Sigmoid colon (tissue), 7 donors: ENCODE data around the gene CACNA1A. TPM values are rescaled to one million over a fixed set of nuclear protein-coding genes. Genes with fewer than 3 reads are reported as not detected.
"Not testable (repeated sequence)": the region's sequence is repeated elsewhere in the genome, so short reads cannot be mapped to it uniquely, and the experiment has no call there.

Source experiments
- DNase-seq: peaks from one replicate; pipeline ENCODE4 v3.0.0-alpha.2; 2019
- H3K27ac ChIP-seq, 4 donors: fragments of 200-600 bp; sonication (generic); one replicate each; pipeline ENCODE4 v1.5.1; 2016 to 2019; ENCODE audit warnings: mild to moderate bottlenecking in 1 of 4
- H3K27me3 ChIP-seq, 3 donors: fragments of 200-600 bp; sonication (generic); one replicate each; pipeline ENCODE4 v1.5.1; 2019; ENCODE audit warnings: mild to moderate bottlenecking in 1 of 3
- H3K36me3 ChIP-seq, 4 donors: fragments of 200-600 bp; sonication (generic); one replicate each; pipeline ENCODE4 v1.5.1; 2016 to 2019
- H3K4me1 ChIP-seq, 4 donors: fragments of 200-600 bp; sonication (generic); one replicate each; pipeline ENCODE4 v1.5.1; 2017 to 2019
- H3K4me3 ChIP-seq, 4 donors: fragments of 200-600 bp; sonication (generic); one replicate each; pipeline ENCODE4 v1.5.1; 2017 to 2019; ENCODE audit warnings: mild to moderate bottlenecking in 2 of 4, moderate library complexity in 1 of 4
- H3K9me3 ChIP-seq, 4 donors: fragments of 200-600 bp in 3 of 4; sonication (generic) in 3 of 4; one replicate each; pipeline versions ENCODE4 v1.5.1 to v1.6.1; 2013 to 2019
- CTCF ChIP-seq, 4 experiments: fragments of 450-650 bp in 3 of 4; fragments of 200-600 bp in 1 of 4; IDR thresholded peaks; one replicate each; pipeline ENCODE4 v1.5.1; 2016 to 2019; ENCODE audit warnings: antibody characterized with exemption in 4 of 4, mild to moderate bottlenecking in 3 of 4, moderate library complexity in 2 of 4
- EP300 ChIP-seq, 4 donors: sonication (generic); formaldehyde crosslinking; IDR thresholded peaks; one replicate each; pipeline ENCODE4 v1.6.1; 2017; ENCODE audit warnings: antibody characterized with exemption in 4 of 4
- POLR2A ChIP-seq, 2 donors: fragments of 450-650 bp; IDR thresholded peaks; one replicate each; pipeline ENCODE4 v1.6.1; 2016; ENCODE audit warnings: antibody characterized with exemption in 2 of 2, mild to moderate bottlenecking in 2 of 2, moderate library complexity in 2 of 2
- POLR2AphosphoS5 ChIP-seq, 4 donors: sonication (generic); formaldehyde crosslinking; IDR thresholded peaks; one replicate each; pipeline ENCODE4 v1.6.1; 2017; ENCODE audit warnings: antibody characterized with exemption in 4 of 4
- WGBS, 2 donors: extraction: QIAGEN DNeasy Blood & Tissue Kit; methylation state at CpG; one replicate each; pipeline ENCODE4 v1.1.7; 2013; 5-methylcytosine and 5-hydroxymethylcytosine counted together
- intact Hi-C: fragments of 100-400 bp; cut with DNase I; formaldehyde crosslinking; loops from one replicate; pipeline ENCODE4 v1.15.1; 2023
- polyA plus RNA-seq, 3 donors: library from polyadenylated mRNA; stranded (reverse); fragments of 200-250 nt; gene quantifications; one replicate each; pipeline ENCODE4 v1.2.3, GENCODE V29; 2013
- total RNA-seq, 4 donors: library from RNA; depleted of rRNA; stranded (reverse); fragments of >200 nt; gene quantifications; one replicate each; pipeline ENCODE4 v1.1.0, GENCODE V29; 2016
- donor health status: healthy with polysubstance abuse.
- donor health status: Bipolar disorder and iron deficiency.
- donor health status: healthy.

Gene CACNA1A
- total and polyA plus RNA-seq, 7 donors, result 0.14 to 3.6 (median 1.6) TPM; not detected in 1

- 40 to 57% methylated on average over 9 of the region's 9 CpGs for WGBS, 2 donors
- H3K36me3 ChIP-seq, result no peaks in the 10 kb centered on the region
- H3K27ac ChIP-seq, result no peak overlapping the region
- H3K4me1 ChIP-seq, result no peaks in the 10 kb centered on the region
- TF ChIP-seq CTCF (IDR thresholded peaks at IDR 0.05) (no peak), POLR2AphosphoS5 (IDR thresholded peaks at IDR 0.05) (no peak), EP300 (IDR thresholded peaks at IDR 0.05) (no peak), POLR2A (IDR thresholded peaks at IDR 0.05) (no peak)
- peaks cover 0 to 11% (median under 1%) of the 10 kb centered on the region in 4 donors for H3K9me3 ChIP-seq
- DNase-seq, result no peak
- intact Hi-C loops, result no loop called here
- peaks cover 0 to 4% (median 0%) of the 10 kb centered on the region in 3 donors for H3K27me3 ChIP-seq
- H3K4me3 ChIP-seq, result no peak overlapping the region
Observed at GRCh38 chr19:13428352-13428751, 77.9 kb downstream of the CACNA1A start.

GRCh38 chr19:13427273-13428051 lies 78.8 kb downstream of the CACNA1A start:
- H3K4me3 ChIP-seq, result no peak overlapping the region
- TF ChIP-seq CTCF (IDR thresholded peaks at IDR 0.05) (no peak), EP300 (IDR thresholded peaks at IDR 0.05) (no peak), POLR2A (IDR thresholded peaks at IDR 0.05) (no peak), POLR2AphosphoS5 (IDR thresholded peaks at IDR 0.05) (no peak)
- WGBS, 2 donors, result 83 to 88% methylated on average over 11 of the region's 11 CpGs
- DNase-seq, result no peak
- no peak overlapping the region for H3K27ac ChIP-seq
- no peaks in the 10 kb centered on the region for H3K36me3 ChIP-seq
- peaks cover 0 to 11% (median under 1%) of the 10 kb centered on the region in 4 donors for H3K9me3 ChIP-seq
- H3K27me3 ChIP-seq, result peaks cover 0 to 4% (median 0%) of the 10 kb centered on the region in 3 donors
- H3K4me1 ChIP-seq, result no peaks in the 10 kb centered on the region
- intact Hi-C loops, result no loop called here

GRCh38 chr19:13425875-13426274 lies 80.4 kb downstream of the CACNA1A start:
- DNase-seq, H3K4me1 ChIP-seq, H3K36me3 ChIP-seq, H3K27me3 ChIP-seq, H3K27ac ChIP-seq, H3K4me3 ChIP-seq, intact Hi-C loops: not testable (repeated sequence)
- 86 to 90% methylated on average over 3 of the region's 3 CpGs for WGBS, 2 donors
- peaks cover 0 to 19% (median under 1%) of the 10 kb centered on the region in 4 donors for H3K9me3 ChIP-seq

GRCh38 chr19:13425151-13425550 lies 81.1 kb downstream of the CACNA1A start:
- no peak for TF ChIP-seq POLR2A (IDR thresholded peaks at IDR 0.05)
- TF ChIP-seq CTCF (IDR thresholded peaks at IDR 0.05), result no peak
- no peak for TF ChIP-seq POLR2AphosphoS5 (IDR thresholded peaks at IDR 0.05)
- no peak for TF ChIP-seq EP300 (IDR thresholded peaks at IDR 0.05)
- Histone ChIP-seq H3K4me1 (no peaks in the 10 kb centered on the region), H3K9me3 (peaks cover 0 to 19% (median under 1%) of the 10 kb centered on the region in 4 donors), H3K36me3 (no peaks in the 10 kb centered on the region), H3K27me3 (peaks cover 0 to 1% (median 0%) of the 10 kb centered on the region in 3 donors), H3K4me3 (no peak overlapping the region), H3K27ac (no peak overlapping the region)
- 40 to 62% methylated on average over 3 of the region's 3 CpGs for WGBS, 2 donors
- intact Hi-C loops, result no loop called here
- DNase-seq, result no peak

GRCh38 chr19:13420780-13421179 lies 85.5 kb downstream of the CACNA1A start:
- intact Hi-C loops, result no loop called here
- no peak for DNase-seq
- H3K27ac ChIP-seq, result no peak overlapping the region
- H3K27me3 ChIP-seq, result no peaks in the 10 kb centered on the region
- H3K9me3 ChIP-seq, result peaks cover 0 to 11% (median under 1%) of the 10 kb centered on the region in 4 donors
- TF ChIP-seq POLR2AphosphoS5 (IDR thresholded peaks at IDR 0.05) (no peak), EP300 (IDR thresholded peaks at IDR 0.05) (no peak), CTCF (IDR thresholded peaks at IDR 0.05) (no peak), POLR2A (IDR thresholded peaks at IDR 0.05) (no peak)
- no peaks in the 10 kb centered on the region for H3K4me1 ChIP-seq
- no peaks in the 10 kb centered on the region for H3K36me3 ChIP-seq
- H3K4me3 ChIP-seq, result no peak overlapping the region
